Measurements from ENCODE around the gene EFNB3. TPM values are rescaled to one million over a fixed set of nuclear protein-coding genes. Genes with fewer than 3 reads are reported as not detected.

The EFNB3 gene
- total and polyA plus RNA-seq, 8 donors = 1.2 to 34.1 (median 30.4) TPM

- H3K27me3 ChIP-seq = no peaks in the 10 kb centered on the region
- DNase-seq (no peak), ATAC-seq (no peak)
- intact Hi-C loops (cut with DNase I) = loop anchor here in 1 of 2 donors (10.0 kb wide), 1 partner anchor 50 kb away; the partner anchor contains the start of gene SHBG
- peaks cover 0 to under 1% of the 10 kb centered on the region in 2 donors for H3K36me3 ChIP-seq
- H3K9me3 ChIP-seq = no peaks in the 10 kb centered on the region
- peaks cover 19 to 32% of the 10 kb centered on the region in 2 donors for H3K4me1 ChIP-seq
- H3K27ac ChIP-seq = peak overlapping the region; percentile 97 to 98
- peak overlapping the region; percentile 94 to 96 for H3K4me3 ChIP-seq
- TF ChIP-seq CTCF (IDR thresholded peaks at IDR 0.05) = no peak
Measured at GRCh38 chr17:7684851-7685532, 20.0 kb upstream of the EFNB3 start.

- peaks cover 19 to 32% of the 10 kb centered on the region in 2 donors for H3K4me1 ChIP-seq
- peaks cover 0 to 7% of the 10 kb centered on the region in 2 donors for H3K36me3 ChIP-seq
- DNase-seq (peak; percentile 95 to 97 (median 96)), ATAC-seq (peak; percentile 79)
- TF ChIP-seq CTCF (IDR thresholded peaks at IDR 0.05) = no peak
- H3K9me3 ChIP-seq = no peaks in the 10 kb centered on the region
- no peaks in the 10 kb centered on the region for H3K27me3 ChIP-seq
- intact Hi-C loops (cut with DNase I) = loop anchor here in 1 of 2 donors (10.0 kb wide), 1 partner anchor 51 kb away; the partner anchor contains the start of gene SHBG
- H3K4me3 ChIP-seq = peak overlapping the region; percentile 94 to 96
- H3K27ac ChIP-seq = peak overlapping the region; percentile 97 to 98
Measured at GRCh38 chr17:7685533-7686221, 19.3 kb upstream of the EFNB3 start.

GRCh38 chr17:7686222-7687071 lies 18.6 kb upstream of the EFNB3 start:
- H3K4me1 ChIP-seq = peaks cover 19 to 32% of the 10 kb centered on the region in 2 donors
- no peaks in the 10 kb centered on the region for H3K27me3 ChIP-seq
- no peak for TF ChIP-seq CTCF (IDR thresholded peaks at IDR 0.05)
- peak overlapping the region; percentile 97 to 98 for H3K27ac ChIP-seq
- ATAC-seq = peak; percentile 60
- H3K36me3 ChIP-seq = peaks cover 0 to 13% of the 10 kb centered on the region in 2 donors
- H3K9me3 ChIP-seq = no peaks in the 10 kb centered on the region
- H3K4me3 ChIP-seq = peak overlapping the region; percentile 94 to 96
- DNase-seq = peak; percentile 79 to 98 (median 87)
- intact Hi-C loops (cut with DNase I) = loop anchor here in 1 of 2 donors (10.0 kb wide), 1 partner anchor 52 kb away; the partner anchor contains the start of gene SHBG

- Histone ChIP-seq H3K27ac (peak within 1 kb of the TSS; percentile 97 to 98), H3K36me3 (peaks cover 0 to 16% of the 10 kb centered on the region in 2 donors), H3K27me3 (no peaks in the 10 kb centered on the region), H3K4me3 (peak within 1 kb of the TSS; percentile 94 to 96), H3K4me1 (peaks cover 19 to 32% of the 10 kb centered on the region in 2 donors), H3K9me3 (no peaks in the 10 kb centered on the region)
- intact Hi-C loops (cut with DNase I) = loop anchor here in 1 of 2 donors (10.0 kb wide), 1 partner anchor 52 kb away; the partner anchor contains the start of gene SHBG
- DNase-seq (peak; percentile 89 to 95 (median 91)), ATAC-seq (peak; percentile 74)
- no peak for TF ChIP-seq CTCF (IDR thresholded peaks at IDR 0.05)
Measured at GRCh38 chr17:7687072-7687907, 17.7 kb upstream of the EFNB3 start, which contains the start of gene TP53. TSS of gene TP53 (minus strand) at chr17:7687490. CDS start at chr17:7676594, 10,896 bp downstream.
